Breast epithelium (tissue), 4 donors: ENCODE measurements around the gene STAM. TPM values are rescaled to one million over a fixed set of nuclear protein-coding genes. Genes with fewer than 3 reads are reported as not detected.

Experiments used
- DNase-seq, 2 donors: peaks; one replicate each; pipeline ENCODE4 v3.0.0-alpha.2; 2019; ENCODE audit warnings: low spot score in 2 of 2
- H3K27ac ChIP-seq, 2 donors: fragments of 200-600 bp; sonication (generic) in 1 of 2; one replicate each; pipeline ENCODE4 v1.5.1; 2016 to 2019; ENCODE audit warnings: mild to moderate bottlenecking in 1 of 2
- H3K27me3 ChIP-seq, 2 donors: fragments of 200-600 bp; sonication (generic) in 1 of 2; one replicate each; pipeline versions ENCODE4 v1.5.1 to v1.6.0; 2017 to 2019; ENCODE audit warnings: control low read depth in 1 of 2, mild to moderate bottlenecking in 1 of 2
- H3K36me3 ChIP-seq: fragments of 200-600 bp; one replicate; pipeline ENCODE4 v1.5.1; 2019
- H3K4me1 ChIP-seq, 2 donors: fragments of 200-600 bp; sonication (generic); one replicate each; pipeline ENCODE4 v1.5.1; 2016 to 2019; ENCODE audit warnings: control low read depth in 1 of 2
- H3K4me3 ChIP-seq, 3 donors: fragments of 200-600 bp; sonication (generic); 1 replicate in 2 of 3; 2 replicates in 1 of 3; pipeline ENCODE4 v1.5.1; 2016 to 2019; ENCODE audit warnings: mild to moderate bottlenecking in 3 of 3, moderate library complexity in 2 of 3
- H3K9me3 ChIP-seq, 2 donors: fragments of 200-600 bp; sonication (generic) in 1 of 2; one replicate each; pipeline ENCODE4 v1.5.1; 2016 to 2019; ENCODE audit warnings: control low read depth in 1 of 2
- CTCF ChIP-seq, 3 donors: fragments of 450-650 bp; IDR thresholded peaks; one replicate each; pipeline ENCODE4 v1.5.1; 2016 to 2017; ENCODE audit warnings: antibody characterized with exemption in 3 of 3, mild to moderate bottlenecking in 3 of 3, moderate library complexity in 3 of 3
- POLR2A ChIP-seq: fragments of 450-650 bp; IDR thresholded peaks from one replicate; pipeline ENCODE4 v1.6.1; 2016; ENCODE audit warnings: antibody characterized with exemption, mild to moderate bottlenecking, moderate library complexity
- POLR2AphosphoS5 ChIP-seq, 3 donors: sonication (generic); formaldehyde crosslinking; IDR thresholded peaks; one replicate each; pipeline ENCODE4 v1.6.1; 2017; ENCODE audit warnings: antibody characterized with exemption in 3 of 3
- intact Hi-C: fragments of 100-400 bp; cut with DNase I; formaldehyde crosslinking; loops from one replicate; pipeline ENCODE4 v1.15.1; 2023; ENCODE audit warnings: low total_unique reads
- total RNA-seq, 3 donors: library from RNA; depleted of rRNA; stranded (reverse); fragments of >200 nt; gene quantifications; one replicate each; pipeline ENCODE4 v1.1.0, GENCODE V29; 2016

STAM gene
- total RNA-seq, 3 donors from 2014 or later, result 19.0 to 25.2 (median 22.7) TPM

- Histone ChIP-seq H3K4me1 (no peaks in the 10 kb centered on the region), H3K36me3 (no peaks in the 10 kb centered on the region), H3K9me3 (peaks cover 0 to 13% of the 10 kb centered on the region in 2 donors), H3K27ac (no peak overlapping the region), H3K4me3 (no peak overlapping the region), H3K27me3 (no peaks in the 10 kb centered on the region)
- intact Hi-C loops, result no loop called here
- DNase-seq, result no peak
- no peak for TF ChIP-seq POLR2A
- no peak for TF ChIP-seq CTCF (IDR thresholded peaks at IDR 0.05)
- no peak for TF ChIP-seq POLR2AphosphoS5 (IDR thresholded peaks at IDR 0.05)
Measured at GRCh38 chr10:17657103-17657500, 13.2 kb downstream of the STAM start.

GRCh38 chr10:17659365-17659764 lies 15.4 kb downstream of the STAM start:
- TF ChIP-seq POLR2AphosphoS5 (IDR thresholded peaks at IDR 0.05), result no peak
- TF ChIP-seq POLR2A, result no peak
- no peak for TF ChIP-seq CTCF (IDR thresholded peaks at IDR 0.05)
- H3K27me3 ChIP-seq, result no peaks in the 10 kb centered on the region
- intact Hi-C loops, result no loop called here
- H3K36me3 ChIP-seq, result no peaks in the 10 kb centered on the region
- no peak overlapping the region for H3K4me3 ChIP-seq
- no peaks in the 10 kb centered on the region for H3K4me1 ChIP-seq
- peaks cover 0 to 13% of the 10 kb centered on the region in 2 donors for H3K9me3 ChIP-seq
- DNase-seq, result no peak
- H3K27ac ChIP-seq, result no peak overlapping the region

GRCh38 chr10:17660921-17661320 lies 17.0 kb downstream of the STAM start:
- Histone ChIP-seq H3K36me3 (no peaks in the 10 kb centered on the region), H3K4me3 (no peak overlapping the region), H3K27me3 (no peaks in the 10 kb centered on the region), H3K9me3 (peaks cover 0 to 13% of the 10 kb centered on the region in 2 donors), H3K4me1 (no peaks in the 10 kb centered on the region), H3K27ac (no peak overlapping the region)
- TF ChIP-seq POLR2AphosphoS5 (IDR thresholded peaks at IDR 0.05) (no peak), CTCF (IDR thresholded peaks at IDR 0.05) (no peak), POLR2A (no peak)
- intact Hi-C loops, result no loop called here
- DNase-seq, result no peak

- Histone ChIP-seq H3K4me1 (no peaks in the 10 kb centered on the region), H3K27ac (no peak overlapping the region), H3K9me3 (peaks cover 0 to 13% of the 10 kb centered on the region in 2 donors), H3K4me3 (no peak overlapping the region), H3K36me3 (no peaks in the 10 kb centered on the region), H3K27me3 (no peaks in the 10 kb centered on the region)
- DNase-seq, result no peak
- intact Hi-C loops, result no loop called here
- TF ChIP-seq POLR2AphosphoS5 (IDR thresholded peaks at IDR 0.05) (no peak), POLR2A (no peak), CTCF (IDR thresholded peaks at IDR 0.05) (no peak)
Measured at GRCh38 chr10:17661510-17661909, 17.6 kb downstream of the STAM start.

- Histone ChIP-seq H3K27me3 (no peaks in the 10 kb centered on the region), H3K27ac (no peak overlapping the region), H3K4me1 (no peaks in the 10 kb centered on the region), H3K36me3 (no peaks in the 10 kb centered on the region), H3K4me3 (no peak overlapping the region), H3K9me3 (peaks cover 0 to 6% of the 10 kb centered on the region in 2 donors)
- no peak for TF ChIP-seq POLR2AphosphoS5 (IDR thresholded peaks at IDR 0.05)
- TF ChIP-seq CTCF (IDR thresholded peaks at IDR 0.05), result no peak
- TF ChIP-seq POLR2A, result no peak
- intact Hi-C loops, result no loop called here
- no peak for DNase-seq
Measured at GRCh38 chr10:17662193-17663138, 18.5 kb downstream of the STAM start.
